Stimulated activated CD8-positive, alpha-beta memory T cell treated with anti-CD3 and anti-CD28 coated beads, Interleukin-12 subunit alpha, Interleukin-12 subunit beta, amount 100 ng/mL, for 24 hours (primary cell): ENCODE measurements around the gene MECR.
"Not testable (repeated sequence)": the region's sequence is repeated elsewhere in the genome, so short reads cannot be mapped to it uniquely, and the experiment has no call there.

Experiments
- DNase-seq: peaks from one replicate; pipeline ENCODE4 v3.0.0-alpha.2; 2020; ENCODE audit errors: extremely low read depth

MECR gene

GRCh38 chr1:29169976-29170375 lies 60.8 kb downstream of the MECR start:
- no peak for DNase-seq

- DNase-seq: no peak
Measured at GRCh38 chr1:29167904-29168303, 62.8 kb downstream of the MECR start.

- no peak for DNase-seq
Measured at GRCh38 chr1:29166291-29166878, 64.3 kb downstream of the MECR start.

GRCh38 chr1:29164588-29164987 lies 66.1 kb downstream of the MECR start:
- no peak for DNase-seq

- DNase-seq: no peak
Measured at GRCh38 chr1:29162476-29163138, 68.1 kb downstream of the MECR start.

- no peak for DNase-seq
Measured at GRCh38 chr1:29162025-29162424, 68.7 kb downstream of the MECR start.

- DNase-seq: no peak
Measured at GRCh38 chr1:29159773-29160172, 71.0 kb downstream of the MECR start.

GRCh38 chr1:29157269-29157601 lies 73.5 kb downstream of the MECR start:
- DNase-seq: no peak

- no peak for DNase-seq
Measured at GRCh38 chr1:29156543-29157268, 74.0 kb downstream of the MECR start.

GRCh38 chr1:29152046-29152805 lies 78.5 kb downstream of the MECR start:
- DNase-seq: no peak

GRCh38 chr1:29150346-29150745 lies 80.4 kb downstream of the MECR start:
- DNase-seq: not testable (repeated sequence)

GRCh38 chr1:29148656-29149491 lies 81.9 kb downstream of the MECR start:
- no peak for DNase-seq

- DNase-seq: no peak
Measured at GRCh38 chr1:29145739-29146437, 84.8 kb downstream of the MECR start.

GRCh38 chr1:29144178-29144577 lies 86.6 kb downstream of the MECR start:
- DNase-seq: no peak

- no peak for DNase-seq
Measured at GRCh38 chr1:29142714-29143113, 88.0 kb downstream of the MECR start.
